H9 (cell line): ENCODE measurements around the gene DTD1. TPM values are rescaled to one million over a fixed set of nuclear protein-coding genes. Genes with fewer than 3 reads are reported as not detected.

ENCODE experiments used
- DNase-seq: peaks from one replicate; pipeline ENCODE4 v3.0.0-alpha.2; 2017
- H2AFZ ChIP-seq: one replicate; pipeline ENCODE4 v1.6.1; 2013; ENCODE audit warnings: mild to moderate bottlenecking, low read length, control low read depth, moderate library complexity
- H2AK5ac ChIP-seq: 2 replicates; pipeline ENCODE4 v1.6.1; 2013; ENCODE audit warnings: low read length, control low read depth, mixed read lengths; ENCODE audit not compliant: insufficient read length
- H2BK120ac ChIP-seq: one replicate; pipeline ENCODE4 v1.6.1; 2013; ENCODE audit warnings: low read depth, mild to moderate bottlenecking, low read length, control low read depth, inconsistent platforms; ENCODE audit not compliant: poor library complexity, severe bottlenecking
- H2BK12ac ChIP-seq: 2 replicates; pipeline ENCODE4 v1.6.1; 2013; ENCODE audit warnings: low read length, control low read depth, mixed read lengths, low read depth; ENCODE audit not compliant: insufficient read length
- H2BK15ac ChIP-seq: 2 replicates; pipeline ENCODE4 v1.6.1; 2013; ENCODE audit warnings: low read depth, low read length, control low read depth
- H2BK20ac ChIP-seq: one replicate; pipeline ENCODE4 v1.6.1; 2013; ENCODE audit warnings: low read depth, mild to moderate bottlenecking, low read length, control low read depth, inconsistent platforms; ENCODE audit not compliant: poor library complexity, severe bottlenecking
- H2BK5ac ChIP-seq: 2 replicates; pipeline ENCODE4 v1.6.1; 2013; ENCODE audit warnings: low read length, control low read depth, mixed read lengths; ENCODE audit not compliant: insufficient read length
- H3K14ac ChIP-seq: 2 replicates; pipeline ENCODE4 v1.6.1; 2013; ENCODE audit warnings: low read length, control low read depth; ENCODE audit not compliant: insufficient read depth
- H3K18ac ChIP-seq: 2 replicates; pipeline ENCODE4 v1.6.1; 2013; ENCODE audit warnings: low read depth, mild to moderate bottlenecking, mixed read lengths, low read length, control low read depth; ENCODE audit not compliant: insufficient read length
- H3K23ac ChIP-seq: 2 replicates; pipeline ENCODE4 v1.6.1; 2013; ENCODE audit warnings: low read length, control low read depth, mixed read lengths, low read depth; ENCODE audit not compliant: insufficient read length
- H3K23me2 ChIP-seq: 2 replicates; pipeline ENCODE4 v1.6.1; 2013; ENCODE audit warnings: low read depth, mild to moderate bottlenecking, mixed read lengths, low read length, control low read depth; ENCODE audit not compliant: insufficient read length, poor library complexity, severe bottlenecking
- H3K27ac ChIP-seq: 2 replicates; pipeline ENCODE4 v1.5.1; 2013; ENCODE audit warnings: low read length, control low read depth, mixed read lengths, low read depth; ENCODE audit not compliant: insufficient read length
- H3K27me3 ChIP-seq: 2 replicates; pipeline ENCODE4 v1.6.1; 2013; ENCODE audit warnings: low read length, control low read depth, inconsistent platforms; ENCODE audit not compliant: insufficient read depth
- H3K4ac ChIP-seq: 2 replicates; pipeline ENCODE4 v1.6.1; 2013; ENCODE audit warnings: low read depth, mild to moderate bottlenecking, control low read depth, inconsistent platforms, low read length, moderate library complexity
- H3K4me1 ChIP-seq: 2 replicates; pipeline ENCODE4 v1.6.1; 2013; ENCODE audit warnings: low read length, control low read depth, inconsistent platforms; ENCODE audit not compliant: insufficient read depth
- H3K4me2 ChIP-seq: 2 replicates; pipeline ENCODE4 v1.6.1; 2013; ENCODE audit warnings: low read length, control low read depth, mixed read lengths; ENCODE audit not compliant: insufficient read length, insufficient read depth
- H3K56ac ChIP-seq: 2 replicates; pipeline ENCODE4 v1.6.1; 2013; ENCODE audit warnings: low read depth, mild to moderate bottlenecking, mixed read lengths, low read length, control low read depth; ENCODE audit not compliant: insufficient read length
- H3K79me1 ChIP-seq: 2 replicates; pipeline ENCODE4 v1.6.1; 2013; ENCODE audit warnings: low read depth, mild to moderate bottlenecking, moderate library complexity, low read length, control low read depth, inconsistent platforms; ENCODE audit not compliant: insufficient read depth, poor library complexity, severe bottlenecking
- H3K79me2 ChIP-seq: 2 replicates; pipeline ENCODE4 v1.6.1; 2013; ENCODE audit warnings: low read length, control low read depth, inconsistent platforms; ENCODE audit not compliant: insufficient read depth
- H3K9ac ChIP-seq: 2 replicates; pipeline ENCODE4 v1.6.1; 2013; ENCODE audit warnings: low read length, control low read depth, mixed read lengths; ENCODE audit not compliant: insufficient read length; ENCODE audit errors: extremely low read depth
- H3K9me3 ChIP-seq: one replicate; pipeline ENCODE4 v1.6.1; 2013; ENCODE audit warnings: low read depth, low read length, inconsistent platforms; ENCODE audit not compliant: control insufficient read depth
- H3T11ph ChIP-seq: one replicate; pipeline ENCODE4 v1.6.1; 2013; ENCODE audit warnings: mild to moderate bottlenecking, low read length, control low read depth, inconsistent platforms
- H4K20me1 ChIP-seq: one replicate; pipeline ENCODE4 v1.6.1; 2013; ENCODE audit not compliant: control insufficient read depth, insufficient read length, insufficient read depth
- H4K5ac ChIP-seq: 2 replicates; pipeline ENCODE4 v1.6.1; 2013; ENCODE audit warnings: low read depth, mild to moderate bottlenecking, mixed read lengths, low read length, control low read depth; ENCODE audit not compliant: insufficient read length
- H4K8ac ChIP-seq: replicated peaks from 2 replicates; pipeline ENCODE4 v1.6.1; 2013; ENCODE audit warnings: low read length, control low read depth, mixed read lengths, low read depth; ENCODE audit not compliant: insufficient read length
- H4K91ac ChIP-seq: 2 replicates; pipeline ENCODE4 v1.6.1; 2013; ENCODE audit warnings: low read depth, mild to moderate bottlenecking, moderate library complexity, mixed read lengths, low read length, control low read depth; ENCODE audit not compliant: insufficient read length
- H3K27ac Mint-ChIP-seq, 3 experiments: 2 replicates in 2 of 3; 3 replicates in 1 of 3; pipeline ENCODE4 v1.8.0; 2020 to 2021; ENCODE audit warnings: mixed read lengths in 3 of 3, mild to moderate bottlenecking in 1 of 3, moderate library complexity in 1 of 3
- H3K27me3 Mint-ChIP-seq: 2 replicates; pipeline ENCODE4 v1.8.0; 2021; ENCODE audit warnings: low read depth, mild to moderate bottlenecking, moderate library complexity, mixed read lengths
- H3K36me3 Mint-ChIP-seq, 3 experiments: 2 replicates in 2 of 3; 3 replicates in 1 of 3; pipeline ENCODE4 v1.8.0; 2020 to 2021; ENCODE audit warnings: low read depth in 3 of 3, mixed read lengths in 3 of 3; ENCODE audit not compliant: insufficient read depth in 1 of 3
- H3K4me1 Mint-ChIP-seq, 2 experiments: 2 replicates each; pipeline ENCODE4 v1.8.0; 2020; ENCODE audit warnings: mixed read lengths in 2 of 2
- H3K4me3 Mint-ChIP-seq, 2 experiments: 2 replicates in 1 of 2; 3 replicates in 1 of 2; pipeline ENCODE4 v1.8.0; 2020 to 2021; ENCODE audit warnings: mild to moderate bottlenecking in 2 of 2, mixed read lengths in 2 of 2, moderate library complexity in 1 of 2
- H3K9me3 Mint-ChIP-seq, 2 experiments: 2 replicates in 1 of 2; 3 replicates in 1 of 2; pipeline ENCODE4 v1.8.0; 2020; ENCODE audit warnings: mild to moderate bottlenecking in 2 of 2, mixed read lengths in 2 of 2, moderate library complexity in 1 of 2
- WGBS: extraction: QIAGEN DNeasy Blood & Tissue Kit; methylation state at CpG from one replicate; pipeline ENCODE4 v1.1.7; 2013; ENCODE audit warnings: missing lambda C conversion rate, low lambda C conversion rate, mixed read lengths; ENCODE audit not compliant: insufficient read length; ENCODE audit errors: extremely low coverage; 5-methylcytosine and 5-hydroxymethylcytosine counted together
- total RNA-seq: library from RNA; stranded (reverse); gene quantifications from 2 replicates; pipeline ENCODE4 v1.2.1, GENCODE V29; 2021
- TF ChIP-seq, protein P1 (sequence below): fragments of 200-600 bp; sonication (generic); conservative IDR thresholded peaks from 3 replicates; pipeline ENCODE4 v1.8.0; 2021; ENCODE audit warnings: antibody characterized with exemption, mild to moderate bottlenecking

The DTD1 gene
- total RNA-seq, 1 experiment from 2014 or later: 62.0 TPM

DNA sequence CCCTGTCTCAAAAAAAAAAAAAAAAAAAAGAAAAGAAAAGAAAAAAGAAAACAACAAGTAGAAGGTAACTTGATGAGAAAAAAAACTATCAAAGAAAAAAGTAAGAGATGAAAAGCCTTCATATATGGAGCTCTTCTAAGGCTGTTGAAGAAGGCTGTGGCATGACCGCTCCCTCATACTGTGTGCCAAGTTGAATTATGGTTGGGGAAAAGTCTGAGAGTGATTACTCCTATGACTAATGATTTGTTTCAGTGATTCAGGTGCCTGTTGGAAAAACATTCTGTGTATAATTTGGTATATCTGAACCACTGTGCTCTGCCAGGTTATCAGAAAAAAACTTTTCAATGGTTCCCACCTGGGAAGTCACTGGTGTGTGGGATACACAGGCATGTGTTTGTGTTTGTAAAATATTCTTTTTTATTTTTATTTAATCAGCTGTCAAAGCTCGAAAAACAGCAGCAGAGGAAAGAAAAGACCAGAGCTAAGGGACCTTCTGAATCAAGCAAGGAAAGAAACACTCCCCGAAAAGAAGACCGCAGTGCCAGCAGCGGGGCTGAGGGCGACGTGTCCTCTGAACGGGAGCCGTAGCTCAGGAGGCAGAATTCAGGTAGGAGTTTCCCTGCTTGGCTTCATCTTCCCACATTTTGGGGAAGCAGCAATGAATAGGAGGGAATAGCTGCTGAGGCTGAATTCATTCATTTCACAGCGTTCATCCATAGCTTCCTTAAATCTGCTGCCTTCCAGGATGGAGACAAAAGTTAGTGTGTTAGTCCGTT is 156.0 kb downstream of the DTD1 start:
- TF ChIP-seq, protein P1, sequence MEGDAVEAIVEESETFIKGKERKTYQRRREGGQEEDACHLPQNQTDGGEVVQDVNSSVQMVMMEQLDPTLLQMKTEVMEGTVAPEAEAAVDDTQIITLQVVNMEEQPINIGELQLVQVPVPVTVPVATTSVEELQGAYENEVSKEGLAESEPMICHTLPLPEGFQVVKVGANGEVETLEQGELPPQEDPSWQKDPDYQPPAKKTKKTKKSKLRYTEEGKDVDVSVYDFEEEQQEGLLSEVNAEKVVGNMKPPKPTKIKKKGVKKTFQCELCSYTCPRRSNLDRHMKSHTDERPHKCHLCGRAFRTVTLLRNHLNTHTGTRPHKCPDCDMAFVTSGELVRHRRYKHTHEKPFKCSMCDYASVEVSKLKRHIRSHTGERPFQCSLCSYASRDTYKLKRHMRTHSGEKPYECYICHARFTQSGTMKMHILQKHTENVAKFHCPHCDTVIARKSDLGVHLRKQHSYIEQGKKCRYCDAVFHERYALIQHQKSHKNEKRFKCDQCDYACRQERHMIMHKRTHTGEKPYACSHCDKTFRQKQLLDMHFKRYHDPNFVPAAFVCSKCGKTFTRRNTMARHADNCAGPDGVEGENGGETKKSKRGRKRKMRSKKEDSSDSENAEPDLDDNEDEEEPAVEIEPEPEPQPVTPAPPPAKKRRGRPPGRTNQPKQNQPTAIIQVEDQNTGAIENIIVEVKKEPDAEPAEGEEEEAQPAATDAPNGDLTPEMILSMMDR: no peak
- DNase-seq: no peak
- H3K23me2 ChIP-seq: no peaks in the 10 kb centered on the region
- H3K9me3 ChIP-seq: no peaks in the 10 kb centered on the region
- no peak overlapping the region for H3K4me2 ChIP-seq
- no peak overlapping the region for H2BK5ac ChIP-seq
- H4K20me1 ChIP-seq: no peaks in the 10 kb centered on the region
- H2BK120ac ChIP-seq: no peak overlapping the region
- no peak overlapping the region for H2AK5ac ChIP-seq
- no peak overlapping the region for H3K27ac ChIP-seq
- H3K23ac ChIP-seq: no peak overlapping the region
- H3K79me1 ChIP-seq: no peaks in the 10 kb centered on the region
- H3T11ph ChIP-seq: no peak overlapping the region
- Mint-ChIP-seq H3K4me1 (peaks cover 16 to 22% of the 10 kb centered on the region in 2 experiments), H3K4me3 (no peak overlapping the region), H3K36me3 (peaks cover 2 to 11% (median 5%) of the 10 kb centered on the region in 3 experiments; a peak in 4 of 7 replicates), H3K27ac (no peak overlapping the region), H3K9me3 (no peaks in the 10 kb centered on the region), H3K27me3 (no peaks in the 10 kb centered on the region)
- no peak overlapping the region for H4K91ac ChIP-seq
- H2BK15ac ChIP-seq: no peak overlapping the region
- H3K4me1 ChIP-seq: peaks cover 3% of the 10 kb centered on the region; the same call in 1 of the 2 replicates
- no peak overlapping the region for H2AFZ ChIP-seq
- no peaks in the 10 kb centered on the region for H3K27me3 ChIP-seq
- H3K14ac ChIP-seq: no peak overlapping the region
- no peak overlapping the region for H4K5ac ChIP-seq
- H4K8ac ChIP-seq: no peak overlapping the region
- no peak overlapping the region for H3K4ac ChIP-seq
- no peak overlapping the region for H3K18ac ChIP-seq
- WGBS: no CpG with 5 or more reads among the region's 11 CpGs
- no peak overlapping the region for H3K56ac ChIP-seq
- H3K9ac ChIP-seq: no peak overlapping the region
- no peaks in the 10 kb centered on the region for H3K79me2 ChIP-seq
- no peak overlapping the region for H2BK12ac ChIP-seq
- H2BK20ac ChIP-seq: no peak overlapping the region
